Measurements from ENCODE around the gene NCOA7.

NCOA7 gene

GRCh38 chr6:125945378-125946141 lies 154.8 kb downstream of the NCOA7 start:
- Histone ChIP-seq H3K79me2 (ENCODE audit: insufficient read depth, low read length) (no peaks in the 10 kb centered on the region), H3K9me3 (ENCODE audit: insufficient read depth, low read length) (no peaks in the 10 kb centered on the region), H3F3A (ENCODE audit: insufficient read depth) (no peaks in the 10 kb centered on the region), H3K9me2 (replicated peaks; ENCODE audit: insufficient read depth, low read length) (no peaks in the 10 kb centered on the region), H3K27me3 (ENCODE audit: low read length) (no peaks in the 10 kb centered on the region), H3K36me3 (ENCODE audit: low read length) (no peaks in the 10 kb centered on the region), H3K9ac (ENCODE audit: low read length) (no peak overlapping the region), H3K27ac (ENCODE audit: low read depth, low read length) (no peak overlapping the region), H2AFZ (ENCODE audit: low read depth, low read length, severe bottlenecking) (no peak overlapping the region), H3K4me3 (ENCODE audit: insufficient read depth, low read length, poor library complexity, severe bottlenecking) (no peak overlapping the region), H3K4me2 (ENCODE audit: low read depth, low read length, poor library complexity, severe bottlenecking) (no peak overlapping the region), H4K20me1 (ENCODE audit: low read depth, low read length) (no peaks in the 10 kb centered on the region)
- TF ChIP-seq CTCF (IDR thresholded peaks at IDR 0.05; ENCODE audit: insufficient read depth, low read length, poor library complexity, severe bottlenecking), result no peak
- no peak for TF ChIP-seq EZH2phosphoT487 (conservative IDR thresholded peaks at IDR 0.05; ENCODE audit: low read length)

GRCh38 chr6:125947615-125948014 lies 156.9 kb downstream of the NCOA7 start:
- Histone ChIP-seq H3K9ac (ENCODE audit: low read length) (no peak overlapping the region), H3K9me2 (replicated peaks; ENCODE audit: insufficient read depth, low read length) (no peaks in the 10 kb centered on the region), H3K36me3 (ENCODE audit: low read length) (no peaks in the 10 kb centered on the region), H3K9me3 (ENCODE audit: insufficient read depth, low read length) (no peaks in the 10 kb centered on the region), H2AFZ (ENCODE audit: low read depth, low read length, severe bottlenecking) (no peak overlapping the region), H4K20me1 (ENCODE audit: low read depth, low read length) (no peaks in the 10 kb centered on the region), H3K4me3 (ENCODE audit: insufficient read depth, low read length, poor library complexity, severe bottlenecking) (no peak overlapping the region), H3K79me2 (ENCODE audit: insufficient read depth, low read length) (no peaks in the 10 kb centered on the region), H3K4me2 (ENCODE audit: low read depth, low read length, poor library complexity, severe bottlenecking) (no peak overlapping the region), H3K27ac (ENCODE audit: low read depth, low read length) (no peak overlapping the region), H3F3A (ENCODE audit: insufficient read depth) (no peaks in the 10 kb centered on the region), H3K27me3 (ENCODE audit: low read length) (no peaks in the 10 kb centered on the region)
- no peak for TF ChIP-seq CTCF (IDR thresholded peaks at IDR 0.05; ENCODE audit: insufficient read depth, low read length, poor library complexity, severe bottlenecking)

GRCh38 chr6:125948455-125948854 lies 157.7 kb downstream of the NCOA7 start:
- Histone ChIP-seq H3K4me3 (ENCODE audit: insufficient read depth, low read length, poor library complexity, severe bottlenecking) (no peak overlapping the region), H2AFZ (ENCODE audit: low read depth, low read length, severe bottlenecking) (no peak overlapping the region), H3K27me3 (ENCODE audit: low read length) (no peaks in the 10 kb centered on the region), H4K20me1 (ENCODE audit: low read depth, low read length) (no peaks in the 10 kb centered on the region), H3K9me2 (replicated peaks; ENCODE audit: insufficient read depth, low read length) (no peaks in the 10 kb centered on the region), H3K79me2 (ENCODE audit: insufficient read depth, low read length) (no peaks in the 10 kb centered on the region), H3K9me3 (ENCODE audit: insufficient read depth, low read length) (no peaks in the 10 kb centered on the region), H3K36me3 (ENCODE audit: low read length) (no peaks in the 10 kb centered on the region), H3K27ac (ENCODE audit: low read depth, low read length) (no peak overlapping the region), H3K4me2 (ENCODE audit: low read depth, low read length, poor library complexity, severe bottlenecking) (no peak overlapping the region), H3K9ac (ENCODE audit: low read length) (no peak overlapping the region), H3F3A (ENCODE audit: insufficient read depth) (no peaks in the 10 kb centered on the region)
- TF ChIP-seq EZH2phosphoT487 (conservative IDR thresholded peaks at IDR 0.05; ENCODE audit: low read length) (no peak), CTCF (IDR thresholded peaks at IDR 0.05; ENCODE audit: insufficient read depth, low read length, poor library complexity, severe bottlenecking) (no peak)

Measured in SU-DHL-6 (cell line).